Measurements from ENCODE around the gene ZBED1. TPM values are rescaled to one million over a fixed set of nuclear protein-coding genes. Genes with fewer than 3 reads are reported as not detected.

The ZBED1 gene
- polyA plus RNA-seq, 1 donor from 2014 or later, result 43.2 TPM

GRCh38 chrX:2447484-2447883 lies 53.3 kb downstream of the ZBED1 start:
- no peaks in the 10 kb centered on the region for H3F3A ChIP-seq (ENCODE audit: insufficient read depth, low read length, poor library complexity, severe bottlenecking)
- H3K79me2 ChIP-seq (replicated peaks; ENCODE audit: insufficient read depth, low read length), result no peaks in the 10 kb centered on the region

DNA sequence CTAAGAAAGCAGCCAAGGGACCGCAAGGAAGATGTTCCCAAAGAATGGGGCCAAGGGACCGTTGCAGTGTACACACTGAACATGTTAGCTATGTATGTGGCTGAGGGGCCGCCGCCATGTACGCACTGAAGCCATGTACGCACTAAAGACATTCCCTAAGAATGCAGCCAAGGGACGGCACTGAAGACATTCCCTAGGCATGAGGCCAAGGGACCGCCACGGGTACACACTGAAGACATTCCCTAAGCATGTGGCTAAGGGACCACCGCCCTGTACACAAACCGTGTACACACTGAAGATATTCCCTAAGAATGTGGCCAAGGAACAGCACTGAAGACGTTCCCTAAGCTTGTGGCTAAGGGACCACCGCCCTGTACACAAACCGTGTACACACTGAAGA lies 54.0 kb downstream of the ZBED1 start:
- Histone ChIP-seq H3K9ac (ENCODE audit: low read length) (no peak overlapping the region), H3K27me3 (ENCODE audit: insufficient read depth, low read depth, low read length) (no peaks in the 10 kb centered on the region), H3K36me3 (ENCODE audit: insufficient read depth, low read length) (no peaks in the 10 kb centered on the region), H3F3A (ENCODE audit: insufficient read depth, low read length, poor library complexity, severe bottlenecking) (no peaks in the 10 kb centered on the region), H3K4me2 (ENCODE audit: low read length) (no peak overlapping the region), H3K9me2 (ENCODE audit: insufficient read depth, low read length) (no peaks in the 10 kb centered on the region), H4K20me1 (ENCODE audit: insufficient read depth) (no peaks in the 10 kb centered on the region), H3K4me3 (ENCODE audit: low read length) (no peak overlapping the region), H3K9me3 (ENCODE audit: low read length) (peaks cover 13% of the 10 kb centered on the region), H2AFZ (ENCODE audit: low read depth, low read length) (no peak overlapping the region), H3K79me2 (replicated peaks; ENCODE audit: insufficient read depth, low read length) (no peaks in the 10 kb centered on the region), H3K27ac (ENCODE audit: low read length) (no peak overlapping the region)
- no peak for TF ChIP-seq EZH2 (IDR thresholded peaks at IDR 0.05; ENCODE audit: borderline replicate concordance, insufficient read depth, low read length, poor library complexity, severe bottlenecking)
- no peak for TF ChIP-seq MXI1 (conservative IDR thresholded peaks at IDR 0.05; ENCODE audit: poor library complexity, severe bottlenecking)
- TF ChIP-seq EP300 (conservative IDR thresholded peaks at IDR 0.05; ENCODE audit: poor library complexity, severe bottlenecking), result no peak
- no peak for TF ChIP-seq RAD21 (conservative IDR thresholded peaks at IDR 0.05)
- TF ChIP-seq, protein P1, sequence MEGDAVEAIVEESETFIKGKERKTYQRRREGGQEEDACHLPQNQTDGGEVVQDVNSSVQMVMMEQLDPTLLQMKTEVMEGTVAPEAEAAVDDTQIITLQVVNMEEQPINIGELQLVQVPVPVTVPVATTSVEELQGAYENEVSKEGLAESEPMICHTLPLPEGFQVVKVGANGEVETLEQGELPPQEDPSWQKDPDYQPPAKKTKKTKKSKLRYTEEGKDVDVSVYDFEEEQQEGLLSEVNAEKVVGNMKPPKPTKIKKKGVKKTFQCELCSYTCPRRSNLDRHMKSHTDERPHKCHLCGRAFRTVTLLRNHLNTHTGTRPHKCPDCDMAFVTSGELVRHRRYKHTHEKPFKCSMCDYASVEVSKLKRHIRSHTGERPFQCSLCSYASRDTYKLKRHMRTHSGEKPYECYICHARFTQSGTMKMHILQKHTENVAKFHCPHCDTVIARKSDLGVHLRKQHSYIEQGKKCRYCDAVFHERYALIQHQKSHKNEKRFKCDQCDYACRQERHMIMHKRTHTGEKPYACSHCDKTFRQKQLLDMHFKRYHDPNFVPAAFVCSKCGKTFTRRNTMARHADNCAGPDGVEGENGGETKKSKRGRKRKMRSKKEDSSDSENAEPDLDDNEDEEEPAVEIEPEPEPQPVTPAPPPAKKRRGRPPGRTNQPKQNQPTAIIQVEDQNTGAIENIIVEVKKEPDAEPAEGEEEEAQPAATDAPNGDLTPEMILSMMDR (IDR thresholded peaks at IDR 0.05; ENCODE audit: poor library complexity, severe bottlenecking), result no peak

More at GRCh38 chrX:2447484-2447883, 53.3 kb downstream of the ZBED1 start:
- H2AFZ ChIP-seq (ENCODE audit: low read depth, low read length), result no peak overlapping the region
- H3K4me3 ChIP-seq (ENCODE audit: low read length), result no peak overlapping the region
- H3K27me3 ChIP-seq (ENCODE audit: insufficient read depth, low read depth, low read length), result no peaks in the 10 kb centered on the region
- TF ChIP-seq REST (IDR thresholded peaks at IDR 0.05; ENCODE audit: borderline replicate concordance) (no peak), RAD21 (conservative IDR thresholded peaks at IDR 0.05) (no peak), POLR2AphosphoS5 (IDR thresholded peaks at IDR 0.05) (no peak), MXI1 (conservative IDR thresholded peaks at IDR 0.05; ENCODE audit: poor library complexity, severe bottlenecking) (no peak), SMC3 (conservative IDR thresholded peaks at IDR 0.05; ENCODE audit: poor library complexity) (no peak), EP300 (conservative IDR thresholded peaks at IDR 0.05; ENCODE audit: poor library complexity, severe bottlenecking) (no peak), EZH2 (IDR thresholded peaks at IDR 0.05; ENCODE audit: borderline replicate concordance, insufficient read depth, low read length, poor library complexity, severe bottlenecking) (no peak), TAF1 (IDR thresholded peaks at IDR 0.05; ENCODE audit: low read depth) (no peak)
- TF ChIP-seq, protein P1 (IDR thresholded peaks at IDR 0.05; ENCODE audit: poor library complexity, severe bottlenecking), result no peak
- H3K27ac ChIP-seq (ENCODE audit: low read length), result no peak overlapping the region
- no peak overlapping the region for H3K9ac ChIP-seq (ENCODE audit: low read length)
- H3K36me3 ChIP-seq (ENCODE audit: insufficient read depth, low read length), result peaks cover 5% of the 10 kb centered on the region
- no peaks in the 10 kb centered on the region for H3K9me2 ChIP-seq (ENCODE audit: insufficient read depth, low read length)
- no peak overlapping the region for H3K4me2 ChIP-seq (ENCODE audit: low read length)
- no peaks in the 10 kb centered on the region for H4K20me1 ChIP-seq (ENCODE audit: insufficient read depth)
- H3K9me3 ChIP-seq (ENCODE audit: low read length), result peaks cover 16% of the 10 kb centered on the region

All from neural cell (in vitro differentiated cells).